ENCODE data around the gene PTGER4. TPM values are rescaled to one million over a fixed set of nuclear protein-coding genes. Genes with fewer than 3 reads are reported as not detected.

Gene PTGER4
- polyA plus RNA-seq, 1 donor (not counting 4 experiments of a cell fraction or from before 2014, with no cell fraction given), result 12.2 TPM

DNA sequence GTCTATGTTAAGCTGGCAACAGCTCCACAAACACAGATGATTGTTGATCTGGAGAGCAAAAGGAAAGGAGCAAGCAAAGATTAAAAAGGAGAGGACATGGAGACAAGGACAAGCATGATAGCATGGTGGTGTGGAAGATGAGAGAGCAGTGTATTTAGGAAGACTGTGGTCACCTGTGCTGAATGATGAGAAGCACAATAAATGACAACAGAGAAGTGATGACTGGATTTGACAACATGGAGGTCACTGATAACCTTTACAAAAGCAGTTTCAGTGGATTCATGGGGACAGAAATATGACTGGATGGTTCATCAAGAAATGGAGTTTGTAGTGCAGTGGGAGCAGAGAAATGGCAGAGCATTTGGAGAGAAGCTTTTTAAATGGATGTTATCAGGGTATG lies 55.9 kb downstream of the PTGER4 start:
- Histone ChIP-seq H3K4me2 (ENCODE audit: control insufficient read depth, extremely low read depth, insufficient read depth, low read depth, low read length) (no peak overlapping the region), H3K79me2 (ENCODE audit: control insufficient read depth, insufficient read depth, low read length) (no peaks in the 10 kb centered on the region), H3K4me1 (ENCODE audit: control insufficient read depth, extremely low read depth, insufficient read depth, low read length) (peaks cover 14% of the 10 kb centered on the region), H3K9ac (ENCODE audit: control insufficient read depth, extremely low read depth, insufficient read depth, low read length) (no peak overlapping the region), H3K4me3 (ENCODE audit: control insufficient read depth in 2 of 3, extremely low read depth in 1 of 3, insufficient read depth in 2 of 3, low read depth in 1 of 3, low read length in 3 of 3) (no peak overlapping the region), H3K9me3 (ENCODE audit: control insufficient read depth, low read depth, low read length) (no peaks in the 10 kb centered on the region), H2AFZ (ENCODE audit: control insufficient read depth, low read length) (no peak overlapping the region), H3K9me1 (ENCODE audit: control insufficient read depth, extremely low read depth, insufficient read depth, low read length) (no peaks in the 10 kb centered on the region), H4K20me1 (ENCODE audit: control insufficient read depth, extremely low read depth, insufficient read depth, low read length) (no peaks in the 10 kb centered on the region), H3K27me3 (ENCODE audit: control insufficient read depth, extremely low read depth, insufficient read depth, low read length) (no peaks in the 10 kb centered on the region), H3K36me3 (ENCODE audit: control insufficient read depth in 2 of 2, extremely low read depth in 1 of 2, insufficient read depth in 2 of 2, low read length in 2 of 2) (no peaks in the 10 kb centered on the region), H3K27ac (ENCODE audit: control insufficient read depth, insufficient read depth, low read length) (no peak overlapping the region)
- FAIRE-seq (peak; percentile 23), DNase-seq (ENCODE audit: low read depth, low spot score) (no peak)
- dilution Hi-C loops (cut with MboI; ENCODE audit: extremely low pct_ligation_motif_present, low sequenced_read_pairs), result no loop called here
- TF ChIP-seq EZH2 (IDR thresholded peaks at IDR 0.05; ENCODE audit: low read length), result no peak
- TF ChIP-seq, protein P1, sequence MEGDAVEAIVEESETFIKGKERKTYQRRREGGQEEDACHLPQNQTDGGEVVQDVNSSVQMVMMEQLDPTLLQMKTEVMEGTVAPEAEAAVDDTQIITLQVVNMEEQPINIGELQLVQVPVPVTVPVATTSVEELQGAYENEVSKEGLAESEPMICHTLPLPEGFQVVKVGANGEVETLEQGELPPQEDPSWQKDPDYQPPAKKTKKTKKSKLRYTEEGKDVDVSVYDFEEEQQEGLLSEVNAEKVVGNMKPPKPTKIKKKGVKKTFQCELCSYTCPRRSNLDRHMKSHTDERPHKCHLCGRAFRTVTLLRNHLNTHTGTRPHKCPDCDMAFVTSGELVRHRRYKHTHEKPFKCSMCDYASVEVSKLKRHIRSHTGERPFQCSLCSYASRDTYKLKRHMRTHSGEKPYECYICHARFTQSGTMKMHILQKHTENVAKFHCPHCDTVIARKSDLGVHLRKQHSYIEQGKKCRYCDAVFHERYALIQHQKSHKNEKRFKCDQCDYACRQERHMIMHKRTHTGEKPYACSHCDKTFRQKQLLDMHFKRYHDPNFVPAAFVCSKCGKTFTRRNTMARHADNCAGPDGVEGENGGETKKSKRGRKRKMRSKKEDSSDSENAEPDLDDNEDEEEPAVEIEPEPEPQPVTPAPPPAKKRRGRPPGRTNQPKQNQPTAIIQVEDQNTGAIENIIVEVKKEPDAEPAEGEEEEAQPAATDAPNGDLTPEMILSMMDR (optimal IDR thresholded peaks at IDR 0.05 in 1 of 3, IDR thresholded peaks at IDR 0.05 in 1 of 3, conservative IDR thresholded peaks at IDR 0.05 in 1 of 3; ENCODE audit: extremely low read depth in 1 of 3, insufficient read depth in 2 of 3, low read length in 3 of 3), result no peak

DNA sequence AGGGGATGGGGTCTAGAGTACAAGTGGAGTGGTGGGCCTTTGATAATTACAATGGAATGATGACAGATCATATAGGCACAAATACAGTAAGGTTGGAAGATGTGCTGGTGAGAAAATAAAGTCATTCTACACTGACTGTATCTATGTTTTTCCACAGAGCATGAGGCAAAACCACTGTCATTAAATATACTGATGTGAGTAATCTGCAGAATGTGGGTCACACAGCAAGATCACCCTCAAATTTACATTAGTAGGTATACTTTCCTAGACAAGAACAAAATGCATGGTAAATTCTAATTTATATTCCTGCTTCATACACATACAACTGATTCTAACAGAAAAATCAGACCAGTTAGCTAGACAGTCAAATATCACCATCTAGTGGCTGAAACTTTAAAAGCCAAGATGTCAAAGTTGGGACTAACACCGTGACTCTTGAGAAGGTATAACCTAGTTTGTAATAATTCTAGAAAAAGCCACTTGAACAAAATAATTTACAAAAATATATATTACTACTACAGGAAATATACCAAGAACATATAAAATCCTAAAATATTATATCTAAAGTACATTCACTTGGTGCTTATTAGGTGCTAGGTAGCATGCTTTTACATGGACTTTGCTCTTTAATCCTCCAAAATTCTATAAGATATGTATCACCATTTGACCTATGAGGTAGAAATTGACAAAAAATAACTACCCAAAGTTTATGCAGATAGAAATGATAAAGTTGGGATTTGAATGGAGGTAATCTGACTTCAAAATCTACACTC lies 56.6 kb downstream of the PTGER4 start:
- peak; percentile 17 for DNase-seq (ENCODE audit: low read depth, low spot score)
- Histone ChIP-seq H4K20me1 (ENCODE audit: control insufficient read depth, extremely low read depth, insufficient read depth, low read length) (no peaks in the 10 kb centered on the region), H3K27ac (ENCODE audit: control insufficient read depth, insufficient read depth, low read length) (no peak overlapping the region), H3K27me3 (ENCODE audit: control insufficient read depth, extremely low read depth, insufficient read depth, low read length) (no peaks in the 10 kb centered on the region), H3K79me2 (ENCODE audit: control insufficient read depth, insufficient read depth, low read length) (no peaks in the 10 kb centered on the region), H3K4me3 (ENCODE audit: control insufficient read depth in 2 of 3, extremely low read depth in 1 of 3, insufficient read depth in 2 of 3, low read depth in 1 of 3, low read length in 3 of 3) (no peak overlapping the region), H2AFZ (ENCODE audit: control insufficient read depth, low read length) (no peak overlapping the region), H3K4me1 (ENCODE audit: control insufficient read depth, extremely low read depth, insufficient read depth, low read length) (peaks cover 14% of the 10 kb centered on the region), H3K9me1 (ENCODE audit: control insufficient read depth, extremely low read depth, insufficient read depth, low read length) (no peaks in the 10 kb centered on the region), H3K9ac (ENCODE audit: control insufficient read depth, extremely low read depth, insufficient read depth, low read length) (no peak overlapping the region), H3K9me3 (ENCODE audit: control insufficient read depth, low read depth, low read length) (no peaks in the 10 kb centered on the region), H3K36me3 (ENCODE audit: control insufficient read depth in 2 of 2, extremely low read depth in 1 of 2, insufficient read depth in 2 of 2, low read length in 2 of 2) (peaks cover 0 to 3% of the 10 kb centered on the region in 2 experiments), H3K4me2 (ENCODE audit: control insufficient read depth, extremely low read depth, insufficient read depth, low read depth, low read length) (no peak overlapping the region)
- TF ChIP-seq, protein P1 (optimal IDR thresholded peaks at IDR 0.05 in 1 of 3, IDR thresholded peaks at IDR 0.05 in 1 of 3, conservative IDR thresholded peaks at IDR 0.05 in 1 of 3; ENCODE audit: extremely low read depth in 1 of 3, insufficient read depth in 2 of 3, low read length in 3 of 3), result peak in 2 of 3 experiments; percentile 54 to 58
- no peak for TF ChIP-seq EZH2 (IDR thresholded peaks at IDR 0.05; ENCODE audit: low read length)
- FAIRE-seq, result no peak
- dilution Hi-C loops (cut with MboI; ENCODE audit: extremely low pct_ligation_motif_present, low sequenced_read_pairs), result no loop called here
